ENCODE results near the gene THAP3. TPM values are rescaled to one million over a fixed set of nuclear protein-coding genes. Genes with fewer than 3 reads are reported as not detected.

Gene THAP3
- total and polyA plus RNA-seq, 2 donors (not counting 1 experiment from before 2014, with no cell fraction given): 5.3 to 35.5 TPM

DNA sequence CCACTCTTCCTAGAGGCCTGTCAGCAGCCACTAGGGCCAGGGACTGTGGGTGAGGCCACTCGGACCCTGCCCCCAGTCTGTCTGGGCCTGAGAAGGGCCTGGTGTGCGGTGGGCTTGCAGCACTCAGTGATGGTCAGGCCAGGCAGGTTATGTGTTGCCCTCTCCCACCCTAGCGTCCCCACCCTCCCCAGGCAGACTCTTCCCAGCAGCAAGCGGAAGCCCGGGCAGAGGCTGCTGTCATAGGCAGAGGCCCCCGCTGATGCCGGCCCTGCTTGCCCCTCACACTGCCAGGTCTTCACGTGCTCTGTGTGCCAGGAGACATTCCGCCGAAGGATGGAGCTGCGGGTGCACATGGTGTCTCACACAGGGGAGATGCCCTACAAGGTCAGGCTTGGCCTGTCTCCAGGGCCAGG, 38.3 kb upstream of the THAP3 start:
- H4K20me1 ChIP-seq (ENCODE audit: control insufficient read depth, extremely low read depth, insufficient read depth, low read length): no peaks in the 10 kb centered on the region
- H3K9me3 ChIP-seq (ENCODE audit: control insufficient read depth, insufficient read depth, low read depth, low read length): no peaks in the 10 kb centered on the region
- no peak for TF ChIP-seq EZH2 (IDR thresholded peaks at IDR 0.05; ENCODE audit: low read length, missing control alignments)
- TF ChIP-seq, protein P1, sequence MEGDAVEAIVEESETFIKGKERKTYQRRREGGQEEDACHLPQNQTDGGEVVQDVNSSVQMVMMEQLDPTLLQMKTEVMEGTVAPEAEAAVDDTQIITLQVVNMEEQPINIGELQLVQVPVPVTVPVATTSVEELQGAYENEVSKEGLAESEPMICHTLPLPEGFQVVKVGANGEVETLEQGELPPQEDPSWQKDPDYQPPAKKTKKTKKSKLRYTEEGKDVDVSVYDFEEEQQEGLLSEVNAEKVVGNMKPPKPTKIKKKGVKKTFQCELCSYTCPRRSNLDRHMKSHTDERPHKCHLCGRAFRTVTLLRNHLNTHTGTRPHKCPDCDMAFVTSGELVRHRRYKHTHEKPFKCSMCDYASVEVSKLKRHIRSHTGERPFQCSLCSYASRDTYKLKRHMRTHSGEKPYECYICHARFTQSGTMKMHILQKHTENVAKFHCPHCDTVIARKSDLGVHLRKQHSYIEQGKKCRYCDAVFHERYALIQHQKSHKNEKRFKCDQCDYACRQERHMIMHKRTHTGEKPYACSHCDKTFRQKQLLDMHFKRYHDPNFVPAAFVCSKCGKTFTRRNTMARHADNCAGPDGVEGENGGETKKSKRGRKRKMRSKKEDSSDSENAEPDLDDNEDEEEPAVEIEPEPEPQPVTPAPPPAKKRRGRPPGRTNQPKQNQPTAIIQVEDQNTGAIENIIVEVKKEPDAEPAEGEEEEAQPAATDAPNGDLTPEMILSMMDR (conservative IDR thresholded peaks at IDR 0.05 in 1 of 2, IDR thresholded peaks at IDR 0.05 in 1 of 2; ENCODE audit: low read depth in 1 of 2, low read length in 2 of 2): no peak
- no peaks in the 10 kb centered on the region for H3K27me3 ChIP-seq (ENCODE audit: control insufficient read depth, insufficient read depth, low read length)
- H3K36me3 ChIP-seq (ENCODE audit: control insufficient read depth, insufficient read depth, low read length): peaks cover 9% of the 10 kb centered on the region
- H3K27ac ChIP-seq (ENCODE audit: insufficient read depth, low read length): no peak overlapping the region
- no peak overlapping the region for H3K4me2 ChIP-seq (ENCODE audit: extremely low read depth, insufficient read depth, low read length)
- H3K4me1 ChIP-seq (ENCODE audit: control insufficient read depth, extremely low read depth, insufficient read depth, low read length): no peaks in the 10 kb centered on the region
- H2AFZ ChIP-seq (ENCODE audit: low read length): no peak overlapping the region
- H3K9ac ChIP-seq (ENCODE audit: insufficient read depth, low read length): no peak overlapping the region
- no peak overlapping the region for H3K4me3 ChIP-seq (replicated peaks in 1 of 4; ENCODE audit: control extremely low read depth in 1 of 4, insufficient read depth in 1 of 4, low read depth in 3 of 4, low read length in 4 of 4)
- H3K79me2 ChIP-seq (ENCODE audit: control insufficient read depth, insufficient read depth, low read length): no peaks in the 10 kb centered on the region
- no peak for DNase-seq (ENCODE audit: low read depth in 2 of 2)

DNA sequence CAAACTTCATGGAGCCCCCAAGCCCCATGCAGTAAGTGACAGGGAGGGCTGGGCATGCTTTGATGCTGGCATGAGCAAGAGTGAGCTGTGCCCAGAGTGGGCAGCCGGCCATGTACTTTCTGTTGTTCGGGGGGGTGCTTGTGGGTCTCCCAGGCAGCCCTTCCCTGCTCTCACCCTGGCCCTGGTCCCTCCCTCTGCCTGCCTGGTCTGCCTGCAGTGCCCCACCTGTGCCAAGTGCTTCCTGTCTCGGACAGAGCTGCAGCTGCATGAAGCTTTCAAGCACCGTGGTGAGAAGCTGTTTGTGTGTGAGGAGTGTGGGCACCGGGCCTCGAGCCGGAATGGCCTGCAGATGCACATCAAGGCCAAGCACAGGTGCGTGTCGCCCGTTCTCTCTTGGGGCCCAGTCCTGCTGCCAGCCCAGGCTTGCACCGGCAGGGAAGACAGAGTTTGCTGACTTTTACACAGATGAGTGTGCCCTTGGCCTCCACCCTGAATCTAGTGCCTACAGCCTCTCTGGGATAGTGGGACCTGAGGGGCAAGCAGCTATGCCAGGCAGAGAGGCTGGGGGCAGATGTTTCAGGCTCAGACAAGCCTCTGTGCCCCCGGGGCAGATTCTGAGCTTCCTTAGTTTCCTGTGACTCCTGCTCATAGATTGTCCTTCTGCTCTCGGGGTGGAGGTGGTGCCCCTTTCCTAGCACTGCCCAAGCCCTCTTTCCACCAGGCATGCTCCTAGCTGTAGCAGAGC, 37.2 kb upstream of the THAP3 start:
- TF ChIP-seq, protein P1 (conservative IDR thresholded peaks at IDR 0.05 in 1 of 2, IDR thresholded peaks at IDR 0.05 in 1 of 2; ENCODE audit: low read depth in 1 of 2, low read length in 2 of 2): no peak
- no peak for TF ChIP-seq EZH2 (IDR thresholded peaks at IDR 0.05; ENCODE audit: low read length, missing control alignments)
- no peak overlapping the region for H3K27ac ChIP-seq (ENCODE audit: insufficient read depth, low read length)
- H2AFZ ChIP-seq (ENCODE audit: low read length): no peak overlapping the region
- H3K4me2 ChIP-seq (ENCODE audit: extremely low read depth, insufficient read depth, low read length): no peak overlapping the region
- no peaks in the 10 kb centered on the region for H3K4me1 ChIP-seq (ENCODE audit: control insufficient read depth, extremely low read depth, insufficient read depth, low read length)
- no peak overlapping the region for H3K9ac ChIP-seq (ENCODE audit: insufficient read depth, low read length)
- no peaks in the 10 kb centered on the region for H3K9me3 ChIP-seq (ENCODE audit: control insufficient read depth, insufficient read depth, low read depth, low read length)
- H3K79me2 ChIP-seq (ENCODE audit: control insufficient read depth, insufficient read depth, low read length): peaks cover 2% of the 10 kb centered on the region
- no peaks in the 10 kb centered on the region for H3K27me3 ChIP-seq (ENCODE audit: control insufficient read depth, insufficient read depth, low read length)
- H3K4me3 ChIP-seq (replicated peaks in 1 of 4; ENCODE audit: control extremely low read depth in 1 of 4, insufficient read depth in 1 of 4, low read depth in 3 of 4, low read length in 4 of 4): no peak overlapping the region
- DNase-seq (ENCODE audit: low read depth in 2 of 2): peak in 1 of 2 donors; percentile 9
- H4K20me1 ChIP-seq (ENCODE audit: control insufficient read depth, extremely low read depth, insufficient read depth, low read length): no peaks in the 10 kb centered on the region
- H3K36me3 ChIP-seq (ENCODE audit: control insufficient read depth, insufficient read depth, low read length): peaks cover 11% of the 10 kb centered on the region

DNA sequence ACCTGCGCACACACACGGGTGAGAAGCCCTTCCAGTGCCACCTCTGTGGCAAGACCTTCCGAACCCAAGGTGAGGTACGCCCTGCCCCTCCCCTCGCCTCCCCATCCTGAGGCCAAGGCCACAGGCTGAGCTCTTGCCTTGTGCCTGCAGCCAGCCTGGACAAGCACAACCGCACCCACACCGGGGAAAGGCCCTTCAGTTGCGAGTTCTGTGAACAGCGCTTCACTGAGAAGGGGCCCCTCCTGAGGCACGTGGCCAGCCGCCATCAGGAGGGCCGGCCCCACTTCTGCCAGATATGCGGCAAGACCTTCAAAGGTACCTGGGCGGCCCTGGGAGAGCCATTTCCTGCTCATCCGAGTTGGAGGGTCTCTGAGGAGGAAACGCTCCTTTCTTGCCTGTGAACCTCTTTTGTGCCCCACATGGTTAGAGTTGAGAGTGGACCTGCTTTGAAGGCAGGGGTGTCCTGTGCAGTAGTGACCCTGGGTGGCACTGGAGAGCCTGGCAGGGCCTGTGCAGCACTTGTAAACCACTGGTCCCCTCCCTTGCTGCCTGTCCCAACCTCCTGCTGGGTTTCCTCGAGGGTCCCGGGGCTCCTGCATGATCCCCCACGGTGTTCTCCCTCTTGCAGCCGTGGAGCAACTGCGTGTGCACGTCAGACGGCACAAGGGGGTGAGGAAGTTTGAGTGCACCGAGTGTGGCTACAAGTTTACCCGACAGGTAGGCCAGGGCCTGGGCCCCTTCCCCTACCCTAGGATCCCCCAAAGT, 36.4 kb upstream of the THAP3 start:
- Histone ChIP-seq H3K36me3 (ENCODE audit: control insufficient read depth, insufficient read depth, low read length) (peaks cover 16% of the 10 kb centered on the region), H3K4me1 (ENCODE audit: control insufficient read depth, extremely low read depth, insufficient read depth, low read length) (no peaks in the 10 kb centered on the region), H3K79me2 (ENCODE audit: control insufficient read depth, insufficient read depth, low read length) (peaks cover 4% of the 10 kb centered on the region), H3K4me2 (ENCODE audit: extremely low read depth, insufficient read depth, low read length) (no peak overlapping the region), H4K20me1 (ENCODE audit: control insufficient read depth, extremely low read depth, insufficient read depth, low read length) (no peaks in the 10 kb centered on the region), H3K4me3 (replicated peaks in 1 of 4; ENCODE audit: control extremely low read depth in 1 of 4, insufficient read depth in 1 of 4, low read depth in 3 of 4, low read length in 4 of 4) (no peak overlapping the region), H3K9me3 (ENCODE audit: control insufficient read depth, insufficient read depth, low read depth, low read length) (no peaks in the 10 kb centered on the region), H2AFZ (ENCODE audit: low read length) (no peak overlapping the region), H3K27me3 (ENCODE audit: control insufficient read depth, insufficient read depth, low read length) (no peaks in the 10 kb centered on the region), H3K27ac (ENCODE audit: insufficient read depth, low read length) (no peak overlapping the region), H3K9ac (ENCODE audit: insufficient read depth, low read length) (no peak overlapping the region)
- no peak for DNase-seq (ENCODE audit: low read depth in 2 of 2)
- TF ChIP-seq, protein P1 (conservative IDR thresholded peaks at IDR 0.05 in 1 of 2, IDR thresholded peaks at IDR 0.05 in 1 of 2; ENCODE audit: low read depth in 1 of 2, low read length in 2 of 2): no peak
- TF ChIP-seq EZH2 (IDR thresholded peaks at IDR 0.05; ENCODE audit: low read length, missing control alignments): no peak
